OCI-LY7 (cell line): ENCODE data around the gene PLEKHH1. TPM values are rescaled to one million over a fixed set of nuclear protein-coding genes. Genes with fewer than 3 reads are reported as not detected.

Experiments
- BruUV-seq: library from RNA; stranded (reverse); fragments of 400-500 nt; replicated peaks from 2 replicates; lab custom pipeline; 2021; lab: Mats Ljungman, UMichigan
- CTCF ChIA-PET: fragments of 300-600 bp; sonication (Branson Sonifier 250); formaldehyde crosslinking; loops from one replicate; lab custom pipeline; 2022; ENCODE audit warnings: antibody characterized with exemption; ENCODE audit not compliant: unreplicated experiment; lab: Charles Lee
- POLR2A ChIA-PET: fragments of 300-600 bp; sonication (Branson Sonifier 250); formaldehyde crosslinking; loops from one replicate; lab custom pipeline; 2022; ENCODE audit warnings: antibody characterized with exemption; lab: Charles Lee
- DNase-seq: peaks from one replicate; pipeline ENCODE4 v3.0.0-alpha.2; 2015; ENCODE audit warnings: low spot score
- H2AFZ ChIP-seq: fragments of 200-600 bp; sonication (generic), shearing (Covaris generic); 2 replicates; pipeline ENCODE4 v1.6.1; 2014; ENCODE audit warnings: mild to moderate bottlenecking, antibody characterized with exemption, low read length, moderate library complexity
- H3K27ac ChIP-seq: fragments of 200-600 bp; sonication (generic); 2 replicates; pipeline ENCODE4 v1.5.1; 2014; ENCODE audit warnings: mixed run types, low read depth, mild to moderate bottlenecking, moderate library complexity, low read length, inconsistent platforms; ENCODE audit not compliant: poor library complexity, severe bottlenecking
- H3K36me3 ChIP-seq: fragments of 200-600 bp; sonication (generic); 2 replicates; pipeline ENCODE4 v1.6.1; 2014; ENCODE audit warnings: mild to moderate bottlenecking, antibody characterized with exemption, low read length, moderate library complexity, mixed read lengths; ENCODE audit not compliant: insufficient read depth
- H3K4me1 ChIP-seq: fragments of 200-600 bp; sonication (generic); 2 replicates; pipeline ENCODE4 v1.5.1; 2014; ENCODE audit warnings: mild to moderate bottlenecking, low read length; ENCODE audit not compliant: insufficient read depth, poor library complexity, severe bottlenecking
- H3K4me2 ChIP-seq: fragments of 200-600 bp; sonication (generic); 2 replicates; pipeline ENCODE4 v1.6.1; 2014; ENCODE audit warnings: mild to moderate bottlenecking, low read length
- H3K4me3 ChIP-seq: fragments of 200-600 bp; sonication (generic); 2 replicates; pipeline ENCODE4 v1.5.1; 2014; ENCODE audit warnings: mild to moderate bottlenecking, low read depth, low read length; ENCODE audit not compliant: poor library complexity, severe bottlenecking
- H3K79me2 ChIP-seq: fragments of 200-600 bp; sonication (generic); 2 replicates; pipeline ENCODE4 v1.6.1; 2016; ENCODE audit warnings: low read depth, mild to moderate bottlenecking, low read length, moderate library complexity, mixed read lengths; ENCODE audit not compliant: insufficient read depth
- H3K9me2 ChIP-seq: fragments of 200-600 bp; sonication (generic); 2 replicates; pipeline ENCODE4 v1.6.1; 2016; ENCODE audit warnings: mild to moderate bottlenecking, low read length, mixed read lengths; ENCODE audit not compliant: insufficient read depth
- H3K9me3 ChIP-seq: fragments of 200-600 bp; sonication (generic); 2 replicates; pipeline ENCODE4 v1.6.1; 2014; ENCODE audit warnings: mild to moderate bottlenecking, mixed run types, low read length, mixed read lengths
- H4K20me1 ChIP-seq: fragments of 200-600 bp; sonication (generic); 2 replicates; pipeline ENCODE4 v1.6.1; 2014; ENCODE audit warnings: mild to moderate bottlenecking, antibody characterized with exemption, low read length, moderate library complexity, mixed read lengths; ENCODE audit not compliant: insufficient read depth
- CTCF ChIP-seq: fragments of 200-600 bp; sonication (generic); conservative IDR thresholded peaks from 2 replicates; pipeline ENCODE4 v1.5.1; 2014; ENCODE audit warnings: mild to moderate bottlenecking, antibody characterized with exemption, low read length, moderate library complexity, mixed read lengths
- EZH2phosphoT487 ChIP-seq: fragments of 200-600 bp; sonication (generic); IDR thresholded peaks from 2 replicates; pipeline ENCODE4 v1.6.1; 2018; ENCODE audit warnings: low read depth, borderline replicate concordance, mild to moderate bottlenecking, mixed run types, antibody characterized with exemption, low read length, moderate library complexity, mixed read lengths
- intact Hi-C: fragments of 100-400 bp; cut with micrococcal nuclease; formaldehyde crosslinking; loops from one replicate; pipeline ENCODE4 v1.10.0; 2022; ENCODE audit not compliant: unreplicated experiment
- total RNA-seq, 2 experiments: library from RNA; depleted of rRNA in 1 of 2; stranded (reverse); fragments of >200 nt in 1 of 2; shearing (Covaris generic) in 1 of 2; gene quantifications; 2 replicates each; pipeline ENCODE4 v1.2.3, GENCODE V29; 2014 to 2022

The PLEKHH1 gene
- total RNA-seq, 2 experiments from 2014 or later: not detected

GRCh38 chr14:67524634-67524963 lies 8.5 kb upstream of the PLEKHH1 start:
- no peak for DNase-seq
- Histone ChIP-seq H3K27ac (no peak overlapping the region), H3K9me2 (no peaks in the 10 kb centered on the region), H3K79me2 (no peaks in the 10 kb centered on the region), H3K36me3 (no peaks in the 10 kb centered on the region), H2AFZ (no peak overlapping the region), H4K20me1 (no peaks in the 10 kb centered on the region; the same call in 1 of the 2 replicates), H3K9me3 (no peaks in the 10 kb centered on the region), H3K4me3 (no peak overlapping the region), H3K4me2 (no peak overlapping the region), H3K4me1 (no peaks in the 10 kb centered on the region)
- POLR2A ChIA-PET: interaction anchor here (1.8 kb wide), 1 partner anchor 11 kb away, joined by 5 read pairs; no protein-coding TSS in a partner anchor
- CTCF ChIA-PET: no interaction called here
- intact Hi-C loops: loop anchor here (10.0 kb wide), 1 partner anchor 180 kb away; the partner anchor contains the start of gene RDH12
- TF ChIP-seq EZH2phosphoT487 (no peak), CTCF (no peak)
- BruUV-seq: no TSS peak

- no peak for TF ChIP-seq EZH2phosphoT487
- no peak for TF ChIP-seq CTCF
- Histone ChIP-seq H3K4me3 (no peak overlapping the region), H3K9me2 (no peaks in the 10 kb centered on the region), H3K79me2 (no peaks in the 10 kb centered on the region), H3K4me1 (no peaks in the 10 kb centered on the region), H3K36me3 (no peaks in the 10 kb centered on the region), H3K4me2 (no peak overlapping the region), H3K27ac (no peak overlapping the region), H3K9me3 (no peaks in the 10 kb centered on the region), H2AFZ (no peak overlapping the region), H4K20me1 (no peaks in the 10 kb centered on the region; the same call in 1 of the 2 replicates)
- no TSS peak for BruUV-seq
- ChIA-PET CTCF (interaction anchor here (1.1 kb wide), 1 partner anchor 46 kb away, joined by 3 read pairs; no protein-coding TSS in a partner anchor), POLR2A (interaction anchor here (1.8 kb wide), 1 partner anchor 11 kb away, joined by 5 read pairs; no protein-coding TSS in a partner anchor)
- DNase-seq: no peak
- intact Hi-C loops: loop anchor here (10.0 kb wide), 1 partner anchor 179 kb away; the partner anchor contains the start of gene RDH12
These were observed 7.7 kb upstream of the PLEKHH1 start for GRCh38 chr14:67525389-67525788.

GRCh38 chr14:67526181-67526580 lies 6.9 kb upstream of the PLEKHH1 start:
- no peaks in the 10 kb centered on the region for H3K9me3 ChIP-seq
- no peaks in the 10 kb centered on the region for H3K9me2 ChIP-seq
- no peak overlapping the region for H3K27ac ChIP-seq
- no peak for DNase-seq
- ChIA-PET CTCF (interaction anchor here (0.7 to 1.4 kb wide), 4 partner anchors 10 to 178 kb away, joined by 3 to 7 read pairs (median 3); no protein-coding TSS in a partner anchor), POLR2A (interaction anchor here (0.5 to 1.5 kb wide), 3 partner anchors 13 to 61 kb away, joined by 3 to 6 read pairs (median 5); no protein-coding TSS in a partner anchor)
- H3K4me3 ChIP-seq: no peak overlapping the region
- no peak for TF ChIP-seq EZH2phosphoT487
- intact Hi-C loops: loop anchor here (1.0 to 10.0 kb wide), 3 partner anchors 45 to 179 kb away; partner anchors contain the start of gene RDH12
- H2AFZ ChIP-seq: no peak overlapping the region
- BruUV-seq: no TSS peak
- H3K4me1 ChIP-seq: no peaks in the 10 kb centered on the region
- H3K36me3 ChIP-seq: no peaks in the 10 kb centered on the region
- no peaks in the 10 kb centered on the region for H3K79me2 ChIP-seq
- H3K4me2 ChIP-seq: no peak overlapping the region
- no peaks in the 10 kb centered on the region; the same call in 1 of the 2 replicates for H4K20me1 ChIP-seq
